T-helper 22 cell (primary cell): ENCODE measurements around the gene KCNN3.

Experiments
- DNase-seq: peaks from one replicate; pipeline ENCODE4 v3.0.0-alpha.2; 2020; ENCODE audit warnings: low read depth

The KCNN3 gene

DNA sequence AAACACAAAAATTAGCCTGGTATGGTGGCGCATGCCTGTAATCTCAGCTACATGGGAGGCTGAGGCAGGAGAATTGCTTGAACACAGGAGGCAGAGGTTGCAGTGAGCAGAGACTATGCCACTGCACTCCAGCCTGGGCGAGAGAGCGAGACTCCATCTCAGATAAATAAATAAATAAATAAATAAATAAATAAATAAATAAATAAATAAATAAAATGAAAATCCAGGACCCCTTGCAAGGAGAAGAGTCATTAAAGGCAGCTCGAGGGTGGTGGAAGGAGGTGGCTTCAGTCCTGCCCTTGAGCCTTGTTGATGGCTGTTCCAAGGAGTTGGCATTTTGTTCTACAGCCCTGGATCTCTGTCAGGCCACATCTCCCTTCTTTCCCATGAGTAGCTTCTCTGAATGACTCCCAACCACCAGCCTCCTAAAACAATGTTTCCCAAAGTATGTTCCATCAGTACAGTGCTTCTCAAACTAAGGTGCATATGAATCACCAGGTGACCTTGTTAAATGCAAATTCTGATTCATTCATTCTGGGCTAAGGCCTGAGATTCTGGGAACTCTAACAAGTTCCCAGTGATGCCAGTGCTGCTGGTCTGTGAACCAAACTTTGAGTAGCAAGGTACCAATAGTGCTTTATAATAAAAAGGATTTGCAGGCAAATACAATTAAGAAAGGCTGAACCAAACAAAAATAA, 99.0 kb downstream of the KCNN3 start:
- no peak for DNase-seq

DNA sequence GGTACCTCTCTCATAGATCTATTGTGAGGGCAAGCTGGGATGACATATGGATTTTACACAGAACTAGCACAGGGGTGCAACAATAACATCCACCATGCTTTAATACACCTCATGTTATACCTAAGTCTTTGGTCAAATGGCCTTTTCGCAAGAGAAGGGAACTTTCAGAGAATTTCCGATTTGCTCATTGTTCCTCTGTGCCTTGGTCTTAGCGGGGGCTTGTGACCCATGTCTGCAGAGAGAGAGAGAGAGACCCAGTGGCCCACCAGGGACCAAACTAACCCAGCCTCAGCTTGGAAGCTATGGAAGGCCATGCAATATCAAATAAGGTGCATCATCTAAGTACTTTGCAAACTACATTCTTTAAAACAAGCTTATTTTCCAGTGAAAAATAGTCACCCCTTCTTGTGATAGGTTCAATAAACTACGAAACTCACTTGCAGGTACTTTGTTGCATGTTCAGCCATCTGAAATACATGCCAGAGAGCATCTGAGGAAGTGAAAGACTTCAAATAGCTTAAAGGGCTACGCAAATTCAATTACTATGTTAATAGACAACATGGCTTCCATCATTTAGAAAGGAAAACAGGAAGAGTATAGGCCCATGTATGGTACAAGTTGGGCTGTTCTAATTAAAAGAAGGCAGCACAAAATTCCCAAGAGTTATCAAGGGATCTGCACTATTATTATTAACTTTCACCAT, 100.7 kb downstream of the KCNN3 start:
- DNase-seq, result no peak

DNA sequence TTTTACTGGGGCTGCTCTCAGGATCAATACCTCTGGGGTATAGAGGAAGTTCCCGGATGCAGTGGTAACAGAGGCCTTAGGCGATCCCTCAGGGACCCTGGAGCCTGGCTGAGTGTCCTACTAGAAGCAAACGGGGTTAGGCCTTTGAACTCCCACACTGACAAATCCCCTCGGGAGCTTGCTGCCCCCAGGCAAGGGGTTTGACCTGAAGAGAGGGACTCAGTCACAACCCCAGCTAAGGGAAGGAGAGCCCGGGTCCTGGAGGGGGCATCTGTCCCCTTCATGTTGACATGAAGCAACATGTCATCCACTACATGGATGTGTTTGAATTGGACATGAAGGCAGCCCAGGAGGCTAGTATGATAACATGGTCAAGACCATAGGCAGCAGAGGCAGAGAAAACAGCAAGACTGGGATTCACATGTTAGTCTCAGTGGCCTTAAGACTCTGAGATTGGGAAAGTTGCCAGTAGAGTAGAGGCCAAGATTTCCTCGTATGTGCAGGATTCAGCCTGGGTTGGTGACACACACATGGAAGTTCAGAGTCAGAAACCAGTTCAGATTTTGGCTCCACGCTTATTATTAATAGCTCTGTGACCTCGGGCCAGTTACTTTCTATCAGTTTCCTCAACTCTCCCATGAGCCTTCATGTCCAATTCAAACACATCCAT, 101.5 kb downstream of the KCNN3 start:
- no peak for DNase-seq

DNA sequence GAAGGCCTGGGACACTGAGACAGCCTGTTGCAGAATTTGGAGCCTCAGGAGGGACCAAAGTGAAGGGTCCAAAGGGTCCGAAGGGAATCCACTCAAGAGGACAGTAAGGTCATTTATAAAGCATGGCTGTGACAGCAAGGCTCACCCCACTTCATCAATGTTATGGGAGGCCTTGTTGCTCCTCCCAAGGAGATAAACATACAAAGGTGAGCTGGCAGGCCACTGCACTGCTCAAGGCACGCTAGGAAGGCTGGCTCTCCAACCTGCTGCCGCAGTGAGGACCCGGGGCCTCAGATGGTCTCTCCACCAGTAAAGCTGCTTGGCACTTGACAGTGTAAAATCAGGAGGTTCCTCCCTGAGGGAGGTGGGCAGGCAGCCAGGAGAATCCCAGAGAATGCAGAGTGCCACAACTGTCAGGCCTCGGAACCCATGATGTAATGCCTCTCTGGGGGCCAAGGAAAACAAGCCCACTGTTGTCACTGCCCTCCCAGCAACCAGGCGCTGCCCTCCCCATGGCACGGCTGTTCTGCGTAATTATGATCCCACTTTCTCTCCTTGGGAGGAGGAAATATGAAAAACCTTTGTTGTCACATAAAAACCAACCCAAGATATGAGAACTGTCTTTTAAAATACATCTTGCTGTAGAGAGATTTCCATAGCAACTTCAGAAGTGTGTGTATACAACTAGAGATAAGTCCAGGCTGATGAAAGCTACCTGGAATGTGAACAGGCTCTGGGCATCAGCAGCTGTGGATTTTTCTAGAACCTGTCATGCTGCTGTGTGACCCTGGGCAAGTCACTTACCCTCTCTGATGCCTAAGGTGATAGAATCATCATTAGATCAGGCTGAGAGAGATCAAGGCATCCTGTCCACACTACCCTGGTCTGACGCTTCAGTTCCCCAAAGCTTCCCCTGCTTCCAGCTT, 102.5 kb downstream of the KCNN3 start:
- no peak for DNase-seq

DNA sequence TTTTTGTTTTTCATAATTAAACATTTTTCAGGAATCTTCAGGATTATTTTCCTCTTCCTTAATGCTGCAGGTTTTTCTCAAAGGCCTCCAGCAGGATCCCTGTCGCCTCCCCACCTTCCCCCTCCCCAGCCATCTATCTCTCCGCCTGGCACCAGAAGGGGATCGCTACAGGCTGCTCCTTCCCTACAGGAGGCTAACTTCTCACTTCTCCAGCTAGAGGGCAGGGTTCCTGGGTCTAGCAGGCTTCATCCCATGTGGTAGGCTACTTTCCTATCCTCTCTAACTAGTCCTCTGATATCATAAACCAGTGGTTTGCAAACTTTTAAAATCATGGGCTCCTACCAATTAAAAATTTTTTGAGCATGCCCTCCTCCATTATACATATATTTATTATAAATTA, 104.1 kb downstream of the KCNN3 start:
- DNase-seq, result no peak

DNA sequence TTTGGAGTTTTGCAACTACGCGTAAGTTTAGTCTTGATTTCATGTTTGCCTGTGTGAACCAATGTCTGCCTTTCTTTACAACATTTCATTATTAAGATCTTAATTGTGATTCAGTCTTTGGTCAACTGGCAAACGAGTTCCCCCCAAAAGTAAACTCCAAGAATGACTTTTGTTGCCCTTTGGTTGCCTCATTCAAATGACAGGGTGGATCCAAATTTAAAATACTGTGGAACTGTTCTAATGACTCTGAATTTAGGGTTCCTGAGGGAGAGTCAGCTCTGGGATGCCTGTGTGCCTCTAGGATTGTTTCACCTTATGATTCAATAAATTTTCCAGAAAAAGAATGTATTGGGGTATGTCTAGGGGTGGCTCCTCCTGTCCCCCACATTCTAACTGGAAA, 105.3 kb downstream of the KCNN3 start:
- DNase-seq, result no peak

DNA sequence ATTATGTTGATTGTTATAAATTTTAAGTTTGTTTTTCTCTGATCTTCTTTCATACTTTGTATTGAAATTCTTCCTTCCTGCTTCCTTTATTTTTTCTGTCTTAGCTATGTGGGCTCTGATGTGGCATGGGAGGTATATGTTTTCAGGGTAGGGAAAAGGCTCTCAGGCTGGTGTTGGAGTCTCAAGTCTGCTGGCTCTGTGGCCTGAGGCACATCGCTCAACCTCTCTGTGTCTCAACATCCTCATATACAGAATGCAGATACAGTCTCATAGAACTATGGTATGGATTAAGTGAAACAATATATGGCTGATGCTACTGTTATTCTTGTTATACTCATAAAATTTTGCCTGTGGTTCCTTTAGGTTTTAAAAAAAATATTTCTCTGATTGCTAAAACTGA, 105.9 kb downstream of the KCNN3 start:
- DNase-seq, result no peak

DNA sequence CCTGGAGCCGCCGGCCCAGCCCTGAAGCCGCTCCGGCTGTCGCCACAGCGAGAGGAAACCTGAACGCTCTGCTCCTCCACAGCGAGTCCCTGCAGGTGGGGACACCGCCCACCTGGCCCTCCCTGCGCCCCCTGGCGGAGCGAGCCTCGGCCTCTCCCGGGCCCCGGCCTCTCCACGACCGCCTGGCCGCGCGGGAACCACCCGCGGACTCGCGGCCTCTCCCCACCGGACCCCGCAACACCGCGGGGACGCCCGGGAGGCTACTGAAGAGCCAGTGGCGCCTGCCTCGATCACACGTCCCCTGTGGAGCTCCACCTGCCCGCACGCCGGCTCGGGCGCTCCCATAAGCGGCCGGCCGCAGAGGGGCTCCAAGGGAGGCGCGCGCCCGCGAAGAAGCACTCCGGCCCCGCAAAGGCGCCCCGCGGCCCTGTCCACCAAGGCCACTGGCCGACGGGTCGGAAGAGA, 109.6 kb downstream of the KCNN3 start:
- DNase-seq, result peak; percentile 57

DNA sequence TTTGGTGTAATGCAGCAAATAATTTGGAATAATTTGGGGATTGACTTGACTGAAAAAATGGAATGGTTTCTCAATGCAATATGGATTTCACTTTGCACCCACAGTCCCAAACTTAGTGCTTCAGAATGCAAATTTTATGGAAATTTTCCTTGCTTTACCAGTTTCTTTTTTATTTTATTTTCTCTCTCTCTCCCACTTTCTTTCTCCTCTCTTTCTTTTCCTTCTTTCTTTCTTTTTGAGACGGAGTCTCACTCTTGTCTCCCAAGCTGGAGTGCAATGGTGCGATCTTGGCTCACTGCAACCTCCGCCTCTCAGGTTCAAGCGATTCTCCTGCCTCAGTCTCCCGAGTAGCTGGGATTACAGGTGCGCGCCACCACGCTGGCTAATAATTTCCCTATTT, 110.3 kb downstream of the KCNN3 start:
- no peak for DNase-seq

DNA sequence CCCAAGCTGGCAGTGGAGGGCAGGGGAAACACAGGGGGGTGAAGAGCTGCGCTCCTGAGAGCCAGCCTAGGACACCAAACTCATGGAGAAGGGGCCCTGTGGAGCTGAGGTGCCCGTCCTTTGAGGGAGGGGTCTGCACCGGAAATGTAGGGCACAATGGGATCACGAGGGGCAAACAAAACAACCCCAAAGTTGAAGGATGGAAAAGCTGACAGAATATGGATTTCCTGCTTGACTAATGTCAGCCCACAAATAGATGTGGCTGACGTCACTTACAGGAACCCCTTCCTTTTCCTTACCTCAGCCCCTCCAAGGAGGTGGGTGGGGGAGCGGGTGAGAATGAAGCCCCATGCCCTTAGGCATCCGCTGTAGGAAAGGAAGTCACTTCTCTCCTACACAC, 110.9 kb downstream of the KCNN3 start:
- DNase-seq, result peak; percentile 7

DNA sequence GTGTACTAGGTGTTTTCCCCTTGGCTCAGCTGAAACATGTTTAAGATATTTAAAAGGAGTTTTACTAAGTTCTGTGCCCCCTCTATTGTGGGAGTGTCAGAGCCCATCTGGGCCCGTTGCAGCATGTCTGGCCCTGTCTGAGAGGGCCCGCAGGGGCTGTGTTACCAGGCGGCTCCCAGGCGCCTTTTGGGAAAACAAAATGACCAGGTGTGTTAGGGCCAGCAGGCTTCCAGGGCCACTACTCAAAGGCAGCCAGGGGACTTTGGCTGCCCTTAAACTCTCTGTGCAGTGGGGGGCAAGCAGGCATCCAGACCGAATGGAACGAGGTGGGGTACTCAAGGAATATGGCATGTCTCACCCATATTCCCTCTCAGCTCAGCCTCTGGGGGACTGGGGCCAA, 111.7 kb downstream of the KCNN3 start:
- no peak for DNase-seq

DNA sequence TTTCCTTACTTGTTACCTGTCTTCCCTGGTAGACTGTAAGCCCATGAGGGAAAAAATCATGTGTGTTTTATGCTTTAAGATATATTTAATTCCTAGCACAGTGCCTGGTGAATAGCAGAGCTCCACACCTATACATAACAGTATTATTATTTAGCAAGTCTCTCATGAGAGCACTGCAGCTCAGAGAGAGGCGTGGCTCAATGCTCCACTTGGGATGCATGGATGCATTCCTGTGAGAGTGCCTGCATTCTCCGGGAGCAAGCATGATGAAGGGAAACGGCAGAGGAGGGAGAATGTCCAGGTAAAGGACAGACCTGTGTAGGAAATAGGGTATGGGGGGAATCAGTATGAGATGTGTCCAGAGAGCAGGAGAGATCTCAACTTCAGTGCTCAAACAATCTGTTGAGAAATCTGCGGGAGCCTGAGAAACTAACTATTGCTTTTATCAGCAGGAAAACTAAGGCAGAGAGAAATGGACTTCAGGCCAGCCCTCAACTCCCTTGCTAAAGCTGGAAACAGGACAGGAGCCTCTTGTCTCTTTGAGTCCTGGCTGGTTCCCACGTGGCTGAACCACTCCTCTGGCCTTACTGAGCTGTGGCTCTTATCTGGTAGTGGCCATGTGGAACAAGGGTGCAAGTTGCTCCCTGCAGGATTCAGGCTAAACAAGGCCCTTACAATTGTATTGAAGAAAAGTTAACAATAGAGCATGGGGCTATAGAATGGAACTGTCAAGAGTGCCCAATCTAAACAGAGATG, 113.1 kb downstream of the KCNN3 start:
- no peak for DNase-seq

DNA sequence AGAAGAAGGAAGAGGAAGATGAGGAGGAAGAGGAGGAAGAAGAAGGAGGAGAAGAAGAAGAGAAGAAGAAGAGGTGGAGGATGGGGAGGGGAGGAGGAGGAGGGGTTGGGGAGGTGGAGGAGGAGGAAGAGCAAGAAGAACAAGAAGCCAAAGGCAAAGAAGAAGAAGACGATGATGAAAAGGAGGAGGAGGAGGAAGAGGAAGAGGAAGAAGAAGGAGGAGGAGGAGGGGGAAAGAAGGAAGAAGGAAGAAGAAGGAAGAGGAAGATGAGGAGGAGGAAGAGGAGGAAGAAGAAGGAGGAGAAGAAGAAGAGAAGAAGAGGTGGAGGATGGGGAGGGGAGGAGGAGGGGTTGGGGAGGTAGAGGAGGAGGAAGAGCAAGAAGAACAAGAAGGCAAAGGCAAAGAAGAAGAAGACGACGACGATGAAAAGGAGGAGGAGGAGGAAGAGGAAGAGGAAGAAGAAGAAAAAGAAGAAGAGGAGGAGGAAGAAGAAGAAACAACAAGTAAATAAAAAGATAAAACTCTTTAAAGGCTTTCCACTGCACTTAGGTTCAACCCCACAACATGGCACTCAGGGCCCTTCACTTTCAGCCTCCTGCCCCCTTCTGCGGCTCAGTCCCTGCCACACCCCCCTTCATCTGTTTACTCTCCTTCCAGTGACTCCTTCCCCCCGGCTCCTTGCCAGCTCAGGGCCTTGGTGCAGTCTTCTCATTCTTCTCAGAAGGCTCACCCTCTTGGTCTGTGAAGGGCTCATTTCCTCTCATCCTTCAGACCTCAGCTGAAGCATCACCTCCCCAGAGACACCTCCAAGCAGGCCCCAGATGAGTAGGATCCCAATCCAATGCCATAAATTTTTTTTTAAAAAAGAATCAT, 114.0 kb downstream of the KCNN3 start:
- DNase-seq, result no peak

DNA sequence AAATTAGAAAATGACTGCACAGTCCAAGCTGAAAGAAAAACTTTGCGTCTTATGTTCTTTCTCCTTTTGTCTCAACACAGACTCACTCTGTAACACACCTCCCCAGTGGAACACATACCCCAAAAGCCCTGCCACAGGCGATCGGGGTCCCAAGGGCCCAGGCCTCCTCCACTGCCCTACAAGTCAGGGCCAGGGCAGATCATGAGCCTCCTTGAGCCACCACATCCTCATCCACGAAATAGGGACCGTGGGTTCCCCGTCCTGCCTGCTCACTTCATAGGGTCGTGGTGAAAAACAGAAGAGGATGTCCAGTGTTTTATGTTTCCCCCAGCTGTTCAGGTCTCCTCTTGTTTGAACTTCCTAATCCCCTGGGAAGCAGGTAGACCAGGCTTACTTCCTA, 116.7 kb downstream of the KCNN3 start:
- DNase-seq, result no peak

DNA sequence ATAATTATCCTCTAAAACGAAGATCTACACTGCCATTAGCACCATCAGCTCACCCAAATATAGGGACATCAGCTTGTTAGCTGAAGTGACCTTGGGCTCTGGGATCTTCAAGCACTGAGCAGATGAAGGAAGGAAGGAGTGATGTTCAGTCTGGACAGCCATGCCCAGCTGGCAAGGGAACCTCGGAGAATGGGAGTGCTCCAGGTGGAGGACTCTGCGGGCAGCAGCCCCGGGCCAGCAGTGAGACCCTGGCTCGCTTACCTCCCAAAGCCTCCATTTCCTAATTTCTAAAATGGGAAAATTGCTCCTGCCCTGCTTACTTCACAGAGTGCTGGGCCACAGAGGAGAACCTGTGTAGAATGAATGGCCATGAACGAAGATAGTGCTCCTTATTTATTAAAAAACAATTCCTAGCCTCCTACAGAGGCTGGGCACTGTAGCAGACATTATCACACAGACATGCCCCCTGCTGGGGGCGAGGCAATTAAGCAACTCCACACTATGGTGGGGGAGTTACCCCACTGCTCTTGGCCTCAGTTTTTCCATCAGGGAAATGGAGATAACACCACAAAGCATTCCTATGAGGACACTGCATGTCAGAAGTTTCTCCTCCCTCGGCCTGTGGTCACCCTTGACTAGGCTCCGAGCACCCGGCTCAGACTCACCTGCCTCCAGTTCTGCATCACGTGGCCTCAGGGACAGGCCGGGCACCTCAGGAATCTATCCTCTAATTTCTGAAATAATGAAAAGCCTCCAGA, 117.6 kb downstream of the KCNN3 start:
- DNase-seq, result no peak

DNA sequence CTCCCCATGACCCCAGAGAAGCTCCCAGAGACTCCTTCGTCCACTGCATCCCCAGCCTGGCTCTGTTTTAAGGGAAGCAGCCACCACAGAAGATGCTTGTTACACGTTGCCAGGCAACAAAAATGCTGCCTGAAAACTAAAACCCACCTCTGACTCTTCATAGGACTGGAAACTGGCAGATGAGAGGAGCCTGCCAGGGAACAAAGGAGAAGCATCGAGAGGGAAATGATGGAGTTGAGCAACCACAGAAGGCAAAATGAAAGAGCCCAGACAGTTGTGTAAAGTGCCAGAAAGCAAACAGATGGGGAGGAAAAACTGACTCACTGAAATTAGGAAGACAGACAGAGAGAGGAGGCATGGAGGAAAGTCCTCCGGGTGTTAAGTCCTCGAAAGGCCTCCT, 118.4 kb downstream of the KCNN3 start:
- DNase-seq, result no peak

DNA sequence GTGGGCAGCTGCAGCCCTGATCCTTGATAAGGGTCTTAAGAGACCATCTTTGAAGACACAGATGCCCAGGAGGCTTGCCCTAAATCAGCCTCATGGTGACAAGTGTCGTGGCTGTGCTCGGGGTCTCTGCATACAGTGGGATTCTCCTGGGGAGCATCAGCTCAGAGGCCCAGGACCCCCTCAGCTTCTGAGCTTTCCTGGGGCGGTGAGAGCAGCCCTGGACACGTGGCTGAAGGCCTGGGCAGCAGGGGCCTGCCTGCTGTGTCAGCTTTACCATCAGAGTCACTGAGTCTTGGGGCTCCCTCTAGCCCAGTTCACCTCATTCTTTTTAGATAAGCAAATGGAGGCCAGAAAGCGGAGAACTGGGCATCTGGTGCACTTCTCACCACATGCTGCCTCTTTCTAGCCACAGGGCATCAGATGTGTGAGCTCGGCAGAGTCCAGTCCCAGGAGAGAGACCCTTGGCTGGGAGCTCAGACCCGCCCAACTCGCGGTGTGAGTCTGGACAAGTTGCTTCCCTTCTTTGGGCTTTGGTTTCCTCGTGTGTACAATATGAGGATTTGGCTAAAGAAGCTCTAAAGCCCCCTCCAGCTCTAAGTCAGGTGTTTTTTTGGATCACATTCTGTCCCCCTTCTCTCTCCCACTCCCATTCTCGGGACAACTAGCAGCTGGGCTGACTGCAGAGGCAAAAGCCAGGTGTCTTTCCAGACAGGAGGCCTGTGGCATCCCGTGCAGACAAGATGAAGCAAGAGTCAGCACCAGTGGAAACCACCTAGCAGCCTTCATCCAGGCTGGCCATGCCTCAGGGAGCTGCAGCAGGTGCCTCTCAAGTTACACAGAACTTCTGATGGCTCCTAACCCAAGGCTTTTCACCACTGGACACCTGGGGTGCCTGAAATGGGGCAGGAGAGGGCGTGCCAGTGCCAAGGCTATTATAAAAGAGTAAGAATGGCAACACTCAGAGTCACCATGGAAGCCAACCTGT, 119.1 kb downstream of the KCNN3 start:
- DNase-seq, result no peak

DNA sequence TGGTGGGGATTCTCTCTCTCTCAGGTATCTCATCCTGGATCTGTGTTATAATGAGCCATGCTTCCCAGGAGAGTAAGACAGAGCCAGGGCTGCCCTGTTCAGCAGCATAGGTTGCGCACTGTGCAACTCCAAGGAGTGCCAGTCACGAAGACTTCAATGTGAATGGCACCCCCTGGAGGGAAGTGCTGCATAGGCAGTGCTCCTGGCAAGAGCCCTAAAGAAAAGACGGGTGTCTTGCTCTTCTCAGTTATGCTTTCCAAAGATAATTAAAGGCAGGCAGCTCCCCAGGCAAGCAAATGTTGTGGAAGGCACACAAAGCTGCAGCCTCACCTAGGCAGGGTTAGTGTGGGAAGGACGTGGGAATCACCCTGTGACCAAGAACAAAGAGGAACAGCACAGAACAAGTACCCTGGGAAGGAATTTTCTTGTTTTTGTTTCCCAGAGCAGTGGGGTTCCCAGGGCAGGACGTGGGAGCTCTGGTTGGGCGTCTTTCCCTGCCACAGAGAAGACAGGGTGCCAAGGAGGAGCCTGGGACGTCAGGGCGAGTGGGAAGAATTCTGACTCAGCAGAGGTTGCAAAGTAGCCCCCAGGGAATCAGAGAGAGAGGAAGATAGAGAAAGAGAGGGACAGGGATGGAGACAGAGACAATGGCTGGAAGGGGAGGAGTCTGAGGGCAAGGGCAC, 120.9 kb downstream of the KCNN3 start:
- no peak for DNase-seq
